ENCODE measurements around the gene UAP1L1. TPM values are rescaled to one million over a fixed set of nuclear protein-coding genes. Genes with fewer than 3 reads are reported as not detected.
A peak's percentile ranks its signal among the peaks of the same experiment; 100 is the strongest.

Gene UAP1L1
- polyA plus RNA-seq, 2 of the 4 experiments (the other 2 are of a cell fraction): 1.2 to 7.8 TPM

- DNase-seq (ENCODE audit: low read depth in 1 of 2, low spot score in 1 of 2): no peak
- Histone ChIP-seq H3K4me1 (peaks cover 6% of the 10 kb centered on the region; the same call in 2 of the 3 replicates), H3K4me3 (peak overlapping the region; percentile 69), H3K9me3 (no peaks in the 10 kb centered on the region), H3K27ac (peak overlapping the region; percentile 96 to 97), H3K4me2 (peak overlapping the region; percentile 100)
- ChIA-PET CTCF (interaction anchor here (0.5 to 2.9 kb wide), 5 partner anchors 24 to 123 kb away, joined by 3 to 15 read pairs (median 3); partner anchors contain the start of gene SAPCD2), POLR2A (interaction anchor here (1.3 to 1.4 kb wide), 2 partner anchors 28 to 126 kb away, joined by 6 to 7 read pairs; partner anchors contain the start of genes MAN1B1 and TUBB4B)
- no CpG with 5 or more reads among the region's 45 CpGs for WGBS (ENCODE audit: missing lambda C conversion rate)
- no peak for TF ChIP-seq HOXB13 (CRISPR knock-in tag; IDR thresholded peaks at IDR 0.05; ENCODE audit: low read depth)
- no peak for TF ChIP-seq EHF (CRISPR knock-in tag; IDR thresholded peaks at IDR 0.05)
- TF ChIP-seq ZFP36 (IDR thresholded peaks at IDR 0.05; ENCODE audit: borderline replicate concordance, partially characterized antibody): no peak
- no peak for TF ChIP-seq PBX3 (IDR thresholded peaks at IDR 0.05)
- no peak for TF ChIP-seq MAZ (IDR thresholded peaks at IDR 0.05; ENCODE audit: borderline replicate concordance, low read depth, low read length)
- no peak for TF ChIP-seq RCOR1 (IDR thresholded peaks at IDR 0.05; ENCODE audit: low read depth, low read length)
- no peak for TF ChIP-seq HOXA7 (CRISPR knock-in tag; IDR thresholded peaks at IDR 0.05)
- TF ChIP-seq JUN (IDR thresholded peaks at IDR 0.05): no peak
- TF ChIP-seq PHF8 (IDR thresholded peaks at IDR 0.05; ENCODE audit: borderline replicate concordance, low read depth): no peak
- TF ChIP-seq ELK1 (IDR thresholded peaks at IDR 0.05; ENCODE audit: low read depth, low read length): no peak
- no peak for TF ChIP-seq CHD4 (IDR thresholded peaks at IDR 0.05; ENCODE audit: borderline replicate concordance)
- no peak for TF ChIP-seq ZC3H11A (IDR thresholded peaks at IDR 0.05)
- FAIRE-seq: no peak
- ATAC-seq: peak in 1 of 2 experiments; percentile 23; a peak in 2 of 6 replicates
Observed at GRCh38 chr9:137114220-137114612, 36.9 kb downstream of the UAP1L1 start.

GRCh38 chr9:137114613-137115393 is 37.5 kb downstream of the UAP1L1 start, which contains the start of gene DPP7:
Gene DPP7, minus strand, starts transcription at chr9:137114733. Its CDS starts 20 bp downstream, at chr9:137114713.
- FAIRE-seq (no peak), ATAC-seq (peak; percentile 78 to 79), DNase-seq (ENCODE audit: low read depth in 1 of 2, low spot score in 1 of 2) (peak; percentile 59 to 76)
- POLR2A ChIA-PET: interaction anchor here (0.8 to 1.4 kb wide), 4 partner anchors 15 to 126 kb away, joined by 3 to 7 read pairs (median 4); partner anchors contain the start of genes MAN1B1 and TUBB4B
- H3K4me3 ChIP-seq: peak within 1 kb of the TSS; percentile 69
- H3K27ac ChIP-seq: peak within 1 kb of the TSS; percentile 96 to 97
- CTCF ChIA-PET: interaction anchor here (0.7 to 10.8 kb wide), 11 partner anchors 26 to 152 kb away, joined by 3 to 113 read pairs (median 3); partner anchors contain the start of genes CYSRT1, LRRC26, RNF208 and RNF224
- H3K9me3 ChIP-seq: no peaks in the 10 kb centered on the region
- 12% methylated on average over 5 of the region's 70 CpGs for WGBS (ENCODE audit: missing lambda C conversion rate)
- peak within 1 kb of the TSS; percentile 100 for H3K4me2 ChIP-seq
- peaks cover 6% of the 10 kb centered on the region; the same call in 2 of the 3 replicates for H3K4me1 ChIP-seq
- TF ChIP-seq ESRRA (IDR thresholded peaks at IDR 0.05; ENCODE audit: borderline replicate concordance, low read length): no peak
- TF ChIP-seq FOSB (CRISPR knock-in tag; IDR thresholded peaks at IDR 0.05): no peak
- TF ChIP-seq PBX3 (IDR thresholded peaks at IDR 0.05): peak; percentile 14; the same call in 1 of the 2 replicates
- TF ChIP-seq ZSCAN20 (CRISPR knock-in tag; IDR thresholded peaks at IDR 0.05): no peak
- no peak for TF ChIP-seq POLR2AphosphoS2 (conservative IDR thresholded peaks at IDR 0.05; ENCODE audit: low read length)
- peak; percentile 62; the same call in 1 of the 2 replicates for TF ChIP-seq HOXB13 (CRISPR knock-in tag; IDR thresholded peaks at IDR 0.05; ENCODE audit: low read depth)
- no peak for TF ChIP-seq KDM5A (IDR thresholded peaks at IDR 0.05)
- TF ChIP-seq ZFP36 (IDR thresholded peaks at IDR 0.05; ENCODE audit: borderline replicate concordance, partially characterized antibody): no peak
- TF ChIP-seq RCOR1 (IDR thresholded peaks at IDR 0.05; ENCODE audit: low read depth, low read length): no peak
- no peak for TF ChIP-seq EP300 (IDR thresholded peaks at IDR 0.05)
- no peak for TF ChIP-seq GATA3 (IDR thresholded peaks at IDR 0.05; ENCODE audit: borderline replicate concordance)
- peak; percentile 91 for TF ChIP-seq E2F6 (IDR thresholded peaks at IDR 0.05; ENCODE audit: borderline replicate concordance, low read depth)
- TF ChIP-seq EHF (CRISPR knock-in tag; IDR thresholded peaks at IDR 0.05): no peak
- TF ChIP-seq RNF2 (IDR thresholded peaks at IDR 0.05; ENCODE audit: borderline replicate concordance, low read depth): no peak
- no peak for TF ChIP-seq CBX8 (IDR thresholded peaks at IDR 0.05)
- no peak for TF ChIP-seq FOSL2 (IDR thresholded peaks at IDR 0.05)
- TF ChIP-seq FOSL2 (CRISPR knock-in tag; IDR thresholded peaks at IDR 0.05): no peak
- no peak for TF ChIP-seq RAD21 (conservative IDR thresholded peaks at IDR 0.05 in 1 of 2, IDR thresholded peaks at IDR 0.05 in 1 of 2)
- no peak for TF ChIP-seq RFX5 (IDR thresholded peaks at IDR 0.05)
- no peak for TF ChIP-seq KDM1A (IDR thresholded peaks at IDR 0.05; ENCODE audit: low read depth)
- no peak for TF ChIP-seq MYC (IDR thresholded peaks at IDR 0.05; ENCODE audit: borderline replicate concordance, low read length)
- TF ChIP-seq HOXA7 (CRISPR knock-in tag; IDR thresholded peaks at IDR 0.05): no peak
- no peak for TF ChIP-seq SREBF2 (IDR thresholded peaks at IDR 0.05)
- TF ChIP-seq ZC3H11A (IDR thresholded peaks at IDR 0.05): no peak
- TF ChIP-seq ATOH8 (CRISPR knock-in tag; IDR thresholded peaks at IDR 0.05; ENCODE audit: low read depth): peak; percentile 65
- peak; percentile 76 for TF ChIP-seq NPAS2 (CRISPR knock-in tag; IDR thresholded peaks at IDR 0.05; ENCODE audit: borderline replicate concordance)

Data from A549 (cell line).